Measurements from ENCODE around the gene NF1.

Gene NF1

DNA sequence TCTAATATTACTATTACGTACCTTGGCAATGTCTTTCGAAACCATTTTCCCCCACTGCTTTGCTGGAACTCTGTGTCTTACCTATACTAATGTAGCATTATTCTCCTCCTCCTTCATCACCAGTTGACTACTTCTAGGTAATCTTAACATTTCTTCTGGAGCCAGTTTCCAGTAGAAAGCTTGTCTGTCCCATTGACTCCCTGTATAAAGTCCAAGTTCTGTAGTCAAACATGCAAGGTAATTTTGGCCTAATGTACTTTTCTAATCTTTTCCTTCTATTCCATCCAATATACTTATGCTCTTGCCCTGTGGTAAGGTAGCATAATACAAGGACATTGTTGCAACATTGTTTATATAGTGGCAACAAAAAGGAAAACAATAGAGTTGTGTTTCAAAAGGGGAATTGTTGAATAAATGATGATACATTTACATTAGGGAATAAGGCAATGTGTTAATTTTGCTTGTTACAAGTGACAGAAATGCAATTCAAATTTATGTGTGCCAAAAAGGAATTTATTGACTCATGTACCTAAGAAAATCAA is 174.3 kb downstream of the NF1 start:
- no peak overlapping the region for H3K4me3 ChIP-seq (ENCODE audit: low read depth, low read length)
- no peak for DNase-seq (ENCODE audit: low read depth)
- TF ChIP-seq, protein P1, sequence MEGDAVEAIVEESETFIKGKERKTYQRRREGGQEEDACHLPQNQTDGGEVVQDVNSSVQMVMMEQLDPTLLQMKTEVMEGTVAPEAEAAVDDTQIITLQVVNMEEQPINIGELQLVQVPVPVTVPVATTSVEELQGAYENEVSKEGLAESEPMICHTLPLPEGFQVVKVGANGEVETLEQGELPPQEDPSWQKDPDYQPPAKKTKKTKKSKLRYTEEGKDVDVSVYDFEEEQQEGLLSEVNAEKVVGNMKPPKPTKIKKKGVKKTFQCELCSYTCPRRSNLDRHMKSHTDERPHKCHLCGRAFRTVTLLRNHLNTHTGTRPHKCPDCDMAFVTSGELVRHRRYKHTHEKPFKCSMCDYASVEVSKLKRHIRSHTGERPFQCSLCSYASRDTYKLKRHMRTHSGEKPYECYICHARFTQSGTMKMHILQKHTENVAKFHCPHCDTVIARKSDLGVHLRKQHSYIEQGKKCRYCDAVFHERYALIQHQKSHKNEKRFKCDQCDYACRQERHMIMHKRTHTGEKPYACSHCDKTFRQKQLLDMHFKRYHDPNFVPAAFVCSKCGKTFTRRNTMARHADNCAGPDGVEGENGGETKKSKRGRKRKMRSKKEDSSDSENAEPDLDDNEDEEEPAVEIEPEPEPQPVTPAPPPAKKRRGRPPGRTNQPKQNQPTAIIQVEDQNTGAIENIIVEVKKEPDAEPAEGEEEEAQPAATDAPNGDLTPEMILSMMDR (conservative IDR thresholded peaks at IDR 0.05; ENCODE audit: low read depth, low read length), result no peak

DNA sequence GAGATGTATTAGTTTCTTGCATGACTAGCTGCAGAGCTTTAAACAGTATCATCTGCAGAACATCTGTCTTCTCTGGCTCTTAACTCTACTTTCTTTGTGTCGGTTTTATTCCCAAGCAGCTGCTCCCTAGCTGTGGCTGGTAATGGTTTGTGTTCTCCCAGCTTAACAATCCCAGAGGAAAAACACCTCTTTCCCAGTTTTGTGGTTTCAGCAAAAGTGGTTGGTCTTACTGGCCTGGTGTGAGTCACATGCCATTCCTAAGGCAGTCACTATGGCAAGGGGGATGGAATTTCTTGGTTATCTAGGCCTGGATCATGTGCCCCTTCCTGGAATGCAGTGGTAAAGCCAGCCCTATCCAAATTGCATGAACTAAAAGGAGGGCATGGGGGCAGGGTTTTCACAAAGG is 174.8 kb downstream of the NF1 start:
- peak; percentile 89 for DNase-seq (ENCODE audit: low read depth)
- no peak overlapping the region for H3K4me3 ChIP-seq (ENCODE audit: low read depth, low read length)
- TF ChIP-seq, protein P1 (conservative IDR thresholded peaks at IDR 0.05; ENCODE audit: low read depth, low read length), result no peak

DNA sequence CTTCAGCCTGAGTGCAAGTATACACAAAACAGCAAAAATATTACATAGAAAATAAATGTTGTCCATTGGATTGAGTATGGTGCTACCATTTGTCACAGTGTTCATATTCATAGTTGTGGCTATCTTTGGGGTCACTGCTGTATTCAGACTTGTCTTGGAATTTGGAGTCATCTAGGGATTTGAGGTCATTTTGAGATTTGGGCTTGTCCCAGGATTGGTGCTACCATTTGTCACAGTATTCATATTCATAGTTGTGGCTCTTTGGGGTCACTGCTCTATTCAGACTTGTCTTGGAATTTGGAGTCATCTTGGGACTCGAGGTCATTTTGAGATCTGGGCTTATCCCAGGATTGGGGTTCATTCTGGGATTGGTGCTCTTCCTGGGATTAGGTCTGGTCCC is 177.5 kb downstream of the NF1 start:
- no peak for DNase-seq (ENCODE audit: low read depth)
- H3K4me3 ChIP-seq (ENCODE audit: low read depth, low read length), result no peak overlapping the region
- TF ChIP-seq, protein P1 (conservative IDR thresholded peaks at IDR 0.05; ENCODE audit: low read depth, low read length), result no peak

DNA sequence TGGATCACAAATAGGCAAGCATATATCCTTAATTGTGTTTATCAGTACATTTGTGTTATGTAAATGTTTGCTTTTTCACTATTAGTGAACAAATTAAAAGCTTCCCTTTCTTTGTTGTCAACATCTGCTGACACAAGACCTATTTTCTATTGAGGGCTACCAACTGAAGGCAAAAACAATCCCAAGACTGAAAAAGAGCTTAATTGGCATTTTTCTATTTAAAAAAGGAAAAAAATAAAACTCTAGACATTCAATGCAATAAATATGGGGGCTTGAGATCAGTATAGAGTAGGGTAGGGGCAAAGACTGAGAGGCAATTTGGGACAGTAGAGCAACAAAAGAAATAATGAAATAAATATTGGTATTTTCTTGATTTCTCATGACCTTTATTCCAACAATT is 178.0 kb downstream of the NF1 start:
- DNase-seq (ENCODE audit: low read depth), result no peak
- TF ChIP-seq, protein P1 (conservative IDR thresholded peaks at IDR 0.05; ENCODE audit: low read depth, low read length), result no peak
- H3K4me3 ChIP-seq (ENCODE audit: low read depth, low read length), result no peak overlapping the region

DNA sequence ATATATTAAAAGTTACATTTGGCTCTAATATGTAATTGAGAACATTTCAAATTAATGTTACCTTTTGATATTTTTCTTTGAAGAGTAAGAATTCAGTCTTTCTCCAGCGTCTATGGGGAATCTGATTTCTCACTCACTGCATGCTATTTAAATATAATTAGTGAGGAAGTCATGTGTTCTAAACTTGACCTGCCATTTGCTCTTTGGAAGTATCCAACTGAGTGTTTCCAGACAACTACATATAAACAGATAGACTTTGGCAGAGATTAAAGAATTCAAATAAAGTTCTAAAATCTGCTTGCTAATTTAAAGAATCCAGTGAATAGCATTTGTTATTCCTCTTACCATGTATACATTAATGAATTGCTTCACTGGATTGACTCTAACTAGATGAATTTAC is 178.7 kb downstream of the NF1 start:
- TF ChIP-seq, protein P1 (conservative IDR thresholded peaks at IDR 0.05; ENCODE audit: low read depth, low read length), result no peak
- no peak overlapping the region for H3K4me3 ChIP-seq (ENCODE audit: low read depth, low read length)
- peak; percentile 52 for DNase-seq (ENCODE audit: low read depth)

DNA sequence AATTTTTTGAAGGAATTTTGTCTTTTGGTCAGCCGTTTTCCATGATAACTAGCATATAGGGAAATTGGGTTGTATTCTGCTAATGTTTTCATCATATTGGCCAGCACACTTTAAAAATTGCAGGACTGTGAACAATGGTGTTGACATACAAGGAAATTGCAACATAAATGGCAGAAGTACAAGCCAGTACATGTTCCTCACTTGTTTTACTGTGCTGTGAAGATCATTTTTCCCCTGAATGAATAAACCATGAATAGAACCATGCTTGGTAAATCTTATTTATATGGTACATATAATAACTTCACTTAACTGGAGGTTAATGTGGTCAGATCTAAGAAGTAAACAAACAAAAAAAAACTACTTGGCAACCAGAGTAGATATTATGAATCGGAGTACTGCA is 179.5 kb downstream of the NF1 start:
- peak; percentile 87 for DNase-seq (ENCODE audit: low read depth)
- TF ChIP-seq, protein P1 (conservative IDR thresholded peaks at IDR 0.05; ENCODE audit: low read depth, low read length), result no peak
- no peak overlapping the region for H3K4me3 ChIP-seq (ENCODE audit: low read depth, low read length)

DNA sequence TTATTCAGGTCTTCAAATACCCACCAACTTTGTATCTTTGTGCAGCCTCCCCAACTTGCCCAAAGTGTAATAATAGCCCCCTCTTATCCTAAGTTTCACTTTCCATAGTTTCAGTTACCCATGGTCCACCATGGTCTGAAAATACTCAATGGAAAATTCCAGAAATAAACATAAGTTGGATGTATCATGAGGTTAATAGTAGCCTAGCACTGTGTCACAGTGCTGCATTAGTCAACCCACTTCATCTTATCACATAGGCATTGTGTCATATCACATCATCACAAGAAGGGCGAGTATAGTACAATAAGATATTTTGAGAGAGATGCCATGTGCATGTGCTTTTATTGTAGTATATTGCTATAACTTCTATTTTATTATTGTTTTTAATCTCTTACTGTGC is 180.3 kb downstream of the NF1 start:
- DNase-seq (ENCODE audit: low read depth), result no peak
- H3K4me3 ChIP-seq (ENCODE audit: low read depth, low read length), result no peak overlapping the region
- TF ChIP-seq, protein P1 (conservative IDR thresholded peaks at IDR 0.05; ENCODE audit: low read depth, low read length), result no peak

All from choroid plexus epithelial cell (primary cell).